Measurements from ENCODE around the gene GNAS. TPM values are rescaled to one million over a fixed set of nuclear protein-coding genes. Genes with fewer than 3 reads are reported as not detected.
A peak's percentile ranks its signal among the peaks of the same experiment; 100 is the strongest.

Gene GNAS
- total RNA-seq, 1 donor from 2014 or later: 598 TPM

DNA sequence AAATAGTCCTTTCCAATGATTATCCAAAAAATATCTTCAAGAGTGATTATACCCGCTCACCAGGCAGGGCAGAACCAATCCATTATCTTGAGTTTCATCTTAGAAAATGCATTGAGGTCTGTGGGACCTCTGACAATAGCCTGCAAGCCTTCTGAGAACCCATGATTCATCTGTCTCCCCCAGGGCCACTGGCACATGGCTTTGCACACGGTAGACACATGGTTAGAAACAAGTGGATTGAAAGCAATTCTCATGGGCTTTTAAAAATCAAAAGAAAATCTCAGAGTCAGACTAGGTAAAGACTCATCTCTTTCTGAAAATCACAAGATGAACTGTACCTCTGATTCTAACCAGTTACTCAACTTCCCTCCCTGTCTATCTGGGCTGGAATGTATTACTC is 17.3 kb upstream of the GNAS start:
- Mint-ChIP-seq H3K9me3 (peaks cover 6% of the 10 kb centered on the region), H3K36me3 (ENCODE audit: low read depth) (peaks cover 5% of the 10 kb centered on the region), H3K27me3 (ENCODE audit: low read depth) (peaks cover 40% of the 10 kb centered on the region), H3K4me3 (ENCODE audit: low read depth) (no peak overlapping the region), H3K27ac (no peak overlapping the region), H3K4me1 (ENCODE audit: low read depth) (peaks cover 33% of the 10 kb centered on the region)
- intact Hi-C loops (cut with micrococcal nuclease): no loop called here
- DNase-seq (ENCODE audit: low spot score): no peak

DNA sequence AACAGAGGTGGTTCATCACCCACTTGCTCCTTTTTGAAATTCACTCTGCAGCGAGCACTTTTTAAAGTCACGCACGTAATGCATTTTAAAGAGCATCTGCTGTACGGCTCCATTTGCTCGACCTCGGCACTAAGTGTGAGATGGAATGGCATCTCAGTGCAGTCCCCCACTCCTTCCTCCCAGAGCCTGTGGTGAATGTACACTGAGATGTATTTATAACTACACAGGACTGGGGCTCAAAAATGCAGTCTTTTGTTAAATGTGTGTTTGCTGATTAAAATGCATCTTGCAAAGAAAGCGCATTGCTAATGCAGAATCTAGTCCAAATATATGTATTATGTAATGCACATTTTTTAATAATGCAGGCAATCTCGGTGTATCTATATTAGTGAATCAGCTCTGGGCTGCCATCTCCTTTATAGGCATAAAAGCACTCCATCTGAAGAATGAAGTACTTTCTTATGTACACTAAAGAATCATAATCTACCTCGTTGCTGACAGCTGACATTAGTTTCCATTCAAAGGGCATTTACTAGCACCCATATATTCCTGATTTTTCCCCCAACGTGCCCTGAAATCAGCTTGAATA is 15.8 kb upstream of the GNAS start:
- Mint-ChIP-seq H3K36me3 (ENCODE audit: low read depth) (no peaks in the 10 kb centered on the region), H3K4me1 (ENCODE audit: low read depth) (peaks cover 31% of the 10 kb centered on the region), H3K27ac (no peak overlapping the region), H3K4me3 (ENCODE audit: low read depth) (no peak overlapping the region), H3K27me3 (ENCODE audit: low read depth) (peaks cover 54% of the 10 kb centered on the region), H3K9me3 (no peaks in the 10 kb centered on the region)
- intact Hi-C loops (cut with micrococcal nuclease): no loop called here
- no peak for DNase-seq (ENCODE audit: low spot score)

DNA sequence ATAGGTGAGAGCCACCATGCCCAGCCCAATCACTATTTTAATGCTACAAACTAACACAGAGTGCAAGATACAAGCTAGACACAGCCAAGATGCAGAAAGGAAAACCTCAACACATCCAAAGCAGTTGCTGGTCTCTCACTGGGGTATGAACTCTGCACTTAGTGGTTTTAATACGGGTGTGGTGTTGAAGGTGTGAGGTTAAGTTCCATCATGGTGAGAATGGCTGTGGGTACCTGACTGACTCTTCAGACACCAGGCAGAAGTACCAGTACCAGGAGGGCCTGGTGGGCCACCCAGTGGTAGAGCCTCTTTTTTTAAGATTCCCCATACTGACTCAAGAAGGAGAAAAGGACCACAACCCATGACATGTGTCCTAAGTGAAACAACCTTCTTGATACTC is 14.8 kb upstream of the GNAS start:
- Mint-ChIP-seq H3K4me3 (ENCODE audit: low read depth) (no peak overlapping the region), H3K36me3 (ENCODE audit: low read depth) (no peaks in the 10 kb centered on the region), H3K4me1 (ENCODE audit: low read depth) (peaks cover 26% of the 10 kb centered on the region), H3K9me3 (no peaks in the 10 kb centered on the region), H3K27me3 (ENCODE audit: low read depth) (peaks cover 61% of the 10 kb centered on the region), H3K27ac (no peak overlapping the region)
- DNase-seq (ENCODE audit: low spot score): no peak
- intact Hi-C loops (cut with micrococcal nuclease): no loop called here

DNA sequence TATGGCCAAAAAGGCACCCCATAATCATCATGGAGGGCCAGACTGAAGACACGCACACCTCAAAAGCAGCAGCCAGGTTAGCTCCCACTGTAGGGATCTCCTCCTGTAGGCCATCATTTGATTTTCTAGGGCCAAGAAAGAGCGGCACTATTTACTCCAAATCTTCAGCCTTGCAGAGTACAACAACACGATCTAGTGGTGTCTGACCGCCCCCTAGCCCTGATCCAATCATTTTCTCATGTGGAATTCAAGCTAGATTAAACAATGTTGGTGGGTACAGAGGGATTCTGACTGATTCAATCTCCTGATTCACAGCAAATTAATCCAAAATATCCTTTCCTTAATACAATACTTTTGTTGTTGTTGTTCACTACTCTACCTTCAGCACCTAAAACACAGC is 14.3 kb upstream of the GNAS start:
- DNase-seq (ENCODE audit: low spot score): no peak
- H3K9me3 Mint-ChIP-seq: no peaks in the 10 kb centered on the region
- peaks cover 23% of the 10 kb centered on the region for H3K4me1 Mint-ChIP-seq (ENCODE audit: low read depth)
- H3K4me3 Mint-ChIP-seq (ENCODE audit: low read depth): no peak overlapping the region
- H3K36me3 Mint-ChIP-seq (ENCODE audit: low read depth): no peaks in the 10 kb centered on the region
- intact Hi-C loops (cut with micrococcal nuclease): no loop called here
- no peak overlapping the region for H3K27ac Mint-ChIP-seq
- peaks cover 63% of the 10 kb centered on the region for H3K27me3 Mint-ChIP-seq (ENCODE audit: low read depth)

DNA sequence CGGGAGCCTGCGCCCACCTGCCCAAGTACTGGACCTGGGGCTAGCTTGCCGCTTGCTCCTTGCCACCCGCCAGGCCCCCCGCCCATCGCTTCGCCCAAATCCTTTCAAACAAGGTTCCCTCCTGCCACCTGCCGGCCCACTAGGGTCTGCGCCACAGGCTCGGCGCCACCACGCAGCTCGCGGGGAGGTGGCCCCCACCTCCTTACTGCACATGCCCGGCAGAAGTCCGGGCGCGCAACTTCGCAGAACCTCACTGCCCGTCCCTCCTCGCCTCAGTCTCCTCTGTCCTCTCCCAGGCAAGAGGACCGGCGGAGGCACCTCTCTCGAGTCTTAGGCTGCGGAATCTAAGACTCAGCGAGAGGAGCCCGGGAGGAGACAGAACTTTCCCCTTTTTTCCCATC is 13.0 kb upstream of the GNAS start:
- no peak for DNase-seq (ENCODE audit: low spot score)
- intact Hi-C loops (cut with micrococcal nuclease): no loop called here
- peaks cover 67% of the 10 kb centered on the region for H3K27me3 Mint-ChIP-seq (ENCODE audit: low read depth)

DNA sequence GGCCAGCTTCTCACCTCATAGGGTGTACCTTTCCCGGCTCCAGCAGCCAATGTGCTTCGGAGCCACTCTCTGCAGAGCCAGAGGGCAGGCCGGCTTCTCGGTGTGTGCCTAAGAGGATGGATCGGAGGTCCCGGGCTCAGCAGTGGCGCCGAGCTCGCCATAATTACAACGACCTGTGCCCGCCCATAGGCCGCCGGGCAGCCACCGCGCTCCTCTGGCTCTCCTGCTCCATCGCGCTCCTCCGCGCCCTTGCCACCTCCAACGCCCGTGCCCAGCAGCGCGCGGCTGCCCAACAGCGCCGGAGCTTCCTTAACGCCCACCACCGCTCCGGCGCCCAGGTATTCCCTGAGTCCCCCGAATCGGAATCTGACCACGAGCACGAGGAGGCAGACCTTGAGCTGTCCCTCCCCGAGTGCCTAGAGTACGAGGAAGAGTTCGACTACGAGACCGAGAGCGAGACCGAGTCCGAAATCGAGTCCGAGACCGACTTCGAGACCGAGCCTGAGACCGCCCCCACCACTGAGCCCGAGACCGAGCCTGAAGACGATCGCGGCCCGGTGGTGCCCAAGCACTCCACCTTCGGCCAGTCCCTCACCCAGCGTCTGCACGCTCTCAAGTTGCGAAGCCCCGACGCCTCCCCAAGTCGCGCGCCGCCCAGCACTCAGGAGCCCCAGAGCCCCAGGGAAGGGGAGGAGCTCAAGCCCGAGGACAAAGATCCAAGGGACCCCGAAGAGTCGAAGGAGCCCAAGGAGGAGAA is 12.3 kb upstream of the GNAS start:
- Mint-ChIP-seq H3K36me3 (ENCODE audit: low read depth) (no peaks in the 10 kb centered on the region), H3K27ac (no peak overlapping the region), H3K4me3 (ENCODE audit: low read depth) (peak overlapping the region; percentile 38), H3K9me3 (no peaks in the 10 kb centered on the region), H3K27me3 (ENCODE audit: low read depth) (peaks cover 72% of the 10 kb centered on the region), H3K4me1 (ENCODE audit: low read depth) (peaks cover 22% of the 10 kb centered on the region)
- DNase-seq (ENCODE audit: low spot score): no peak
- intact Hi-C loops (cut with micrococcal nuclease): no loop called here

More for the DNA sequence above, 13.0 kb upstream of the GNAS start:
- H3K4me3 Mint-ChIP-seq (ENCODE audit: low read depth): no peak overlapping the region
- H3K36me3 Mint-ChIP-seq (ENCODE audit: low read depth): no peaks in the 10 kb centered on the region
- H3K9me3 Mint-ChIP-seq: no peaks in the 10 kb centered on the region
- H3K4me1 Mint-ChIP-seq (ENCODE audit: low read depth): peaks cover 23% of the 10 kb centered on the region
- no peak overlapping the region for H3K27ac Mint-ChIP-seq

DNA sequence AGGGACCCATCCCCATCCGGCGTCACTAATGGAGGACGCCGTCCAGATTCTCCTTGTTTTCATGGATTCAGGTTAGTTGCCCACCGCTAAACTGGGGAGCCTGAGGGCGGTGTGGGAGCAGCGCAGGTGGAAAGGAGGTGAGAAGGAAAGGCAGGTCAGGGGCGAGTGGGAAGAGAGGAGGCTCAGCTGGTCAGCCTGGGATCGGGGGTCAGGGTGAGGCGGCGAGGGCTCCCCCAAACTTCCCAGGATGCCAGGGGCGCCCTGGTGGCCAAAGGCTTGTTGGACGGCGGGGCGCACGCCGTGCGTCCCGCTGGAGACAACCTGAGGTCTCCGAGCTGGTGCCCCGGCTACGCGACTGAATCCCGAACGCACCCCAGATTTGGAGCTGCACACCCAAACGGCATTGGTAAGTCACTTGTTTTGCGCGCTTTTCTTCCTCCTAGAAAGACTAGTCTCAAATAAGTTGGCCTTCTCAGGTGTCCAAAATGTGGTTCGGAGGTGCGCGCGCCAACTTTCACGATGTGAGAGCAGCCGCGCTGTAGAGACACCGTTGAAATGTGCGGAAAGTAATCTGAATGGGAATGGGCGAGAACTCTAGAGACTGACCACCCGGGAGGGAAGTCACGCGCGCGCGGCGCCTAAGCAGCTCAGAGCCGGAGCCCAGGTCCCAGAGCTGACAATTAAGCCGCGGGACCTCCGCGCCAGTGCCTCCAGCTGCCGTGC is 11.5 kb upstream of the GNAS start:
- H3K27me3 Mint-ChIP-seq (ENCODE audit: low read depth): peaks cover 75% of the 10 kb centered on the region
- H3K36me3 Mint-ChIP-seq (ENCODE audit: low read depth): no peaks in the 10 kb centered on the region
- H3K4me1 Mint-ChIP-seq (ENCODE audit: low read depth): peaks cover 18% of the 10 kb centered on the region
- H3K4me3 Mint-ChIP-seq (ENCODE audit: low read depth): no peak overlapping the region
- intact Hi-C loops (cut with micrococcal nuclease): no loop called here
- no peak overlapping the region for H3K27ac Mint-ChIP-seq
- H3K9me3 Mint-ChIP-seq: no peaks in the 10 kb centered on the region
- DNase-seq (ENCODE audit: low spot score): no peak

DNA sequence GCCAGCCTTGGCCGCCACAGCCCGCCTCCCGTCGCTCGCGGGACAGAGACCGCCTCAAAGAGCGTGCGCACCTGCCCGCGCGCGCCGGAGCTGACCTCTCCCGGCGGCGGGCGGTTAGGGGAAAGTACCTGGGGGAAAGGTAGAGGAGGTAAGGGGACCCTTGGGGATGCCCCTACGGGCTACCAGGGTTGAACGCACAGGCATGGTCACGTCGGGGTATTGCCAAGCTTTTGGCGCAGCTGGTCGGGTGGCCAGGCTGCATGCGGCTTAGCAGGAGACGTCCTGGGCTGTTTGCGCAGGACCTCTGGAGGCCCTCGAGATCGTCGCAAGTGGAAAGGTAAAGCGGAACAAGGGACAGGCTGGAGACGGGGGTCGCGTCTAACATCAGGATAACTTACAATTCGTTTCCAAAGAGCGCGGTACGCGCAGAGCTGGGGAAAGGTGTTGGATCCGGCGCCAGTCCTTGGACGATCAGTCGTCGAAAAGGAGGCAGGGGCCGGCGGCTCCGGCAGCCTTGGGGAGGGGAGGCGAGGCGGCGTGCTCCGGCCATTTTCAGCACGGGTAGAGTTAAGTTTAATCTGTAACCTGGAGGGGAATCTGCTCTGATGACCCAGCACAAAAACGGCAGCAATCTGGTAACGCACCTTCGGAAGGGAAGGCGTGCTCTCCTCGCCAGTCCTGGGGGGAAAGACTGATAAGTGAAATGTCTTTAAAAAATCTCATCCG is 10.8 kb upstream of the GNAS start:
- peaks cover 71% of the 10 kb centered on the region for H3K27me3 Mint-ChIP-seq (ENCODE audit: low read depth)
- peaks cover 14% of the 10 kb centered on the region for H3K4me1 Mint-ChIP-seq (ENCODE audit: low read depth)
- H3K9me3 Mint-ChIP-seq: no peaks in the 10 kb centered on the region
- H3K4me3 Mint-ChIP-seq (ENCODE audit: low read depth): no peak overlapping the region
- no peak for DNase-seq (ENCODE audit: low spot score)
- no peaks in the 10 kb centered on the region for H3K36me3 Mint-ChIP-seq (ENCODE audit: low read depth)
- no peak overlapping the region for H3K27ac Mint-ChIP-seq
- intact Hi-C loops (cut with micrococcal nuclease): no loop called here

DNA sequence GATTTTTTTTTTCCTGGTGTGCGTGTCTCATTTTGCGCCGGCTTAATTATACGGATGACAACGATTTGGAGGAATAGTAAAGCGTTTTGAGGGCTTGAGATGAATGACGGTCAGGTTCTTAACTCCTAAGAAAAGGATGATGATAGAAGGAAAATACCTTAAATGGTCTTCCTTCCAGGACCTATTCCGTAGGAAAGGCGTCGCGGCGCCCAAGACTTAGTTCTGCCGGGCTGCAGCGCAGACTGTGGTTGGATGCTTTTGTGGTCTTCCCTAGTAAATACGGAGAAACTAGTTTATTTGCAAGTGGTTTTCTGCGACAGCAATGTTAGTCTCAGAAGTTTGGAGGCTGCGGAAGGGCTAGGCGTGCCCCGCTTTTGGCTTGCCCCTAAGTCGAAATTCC is 10.2 kb upstream of the GNAS start:
- Mint-ChIP-seq H3K4me1 (ENCODE audit: low read depth) (peaks cover 16% of the 10 kb centered on the region), H3K27me3 (ENCODE audit: low read depth) (peaks cover 75% of the 10 kb centered on the region), H3K4me3 (ENCODE audit: low read depth) (no peak overlapping the region), H3K27ac (no peak overlapping the region), H3K36me3 (ENCODE audit: low read depth) (no peaks in the 10 kb centered on the region), H3K9me3 (no peaks in the 10 kb centered on the region)
- DNase-seq (ENCODE audit: low spot score): no peak
- intact Hi-C loops (cut with micrococcal nuclease): no loop called here

DNA sequence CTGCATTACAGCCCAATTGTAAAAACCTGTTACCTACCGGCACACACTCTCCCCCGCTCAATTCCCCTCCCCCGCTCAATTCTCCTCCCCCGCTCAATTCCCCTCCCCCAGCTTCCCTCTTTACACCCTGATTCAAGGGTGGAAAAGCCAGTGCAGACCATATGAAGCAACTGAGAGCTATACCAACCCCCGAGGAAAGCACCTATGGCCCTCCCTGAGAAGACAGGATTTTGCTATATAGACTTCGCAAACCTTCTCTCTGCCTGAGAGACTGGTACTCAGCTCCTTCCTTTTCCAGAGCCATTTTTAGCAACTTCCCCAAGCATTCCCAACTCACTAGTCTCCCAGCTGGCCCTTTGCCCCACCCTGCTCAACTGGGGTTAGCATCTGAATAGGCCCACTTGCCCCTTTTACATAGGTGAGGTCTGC is 9.4 kb upstream of the GNAS start:
- H3K4me3 Mint-ChIP-seq (ENCODE audit: low read depth): no peak overlapping the region
- peaks cover 77% of the 10 kb centered on the region for H3K27me3 Mint-ChIP-seq (ENCODE audit: low read depth)
- intact Hi-C loops (cut with micrococcal nuclease): no loop called here
- H3K36me3 Mint-ChIP-seq (ENCODE audit: low read depth): no peaks in the 10 kb centered on the region
- peaks cover 17% of the 10 kb centered on the region for H3K4me1 Mint-ChIP-seq (ENCODE audit: low read depth)
- H3K27ac Mint-ChIP-seq: no peak overlapping the region
- no peak for DNase-seq (ENCODE audit: low spot score)
- no peaks in the 10 kb centered on the region for H3K9me3 Mint-ChIP-seq

DNA sequence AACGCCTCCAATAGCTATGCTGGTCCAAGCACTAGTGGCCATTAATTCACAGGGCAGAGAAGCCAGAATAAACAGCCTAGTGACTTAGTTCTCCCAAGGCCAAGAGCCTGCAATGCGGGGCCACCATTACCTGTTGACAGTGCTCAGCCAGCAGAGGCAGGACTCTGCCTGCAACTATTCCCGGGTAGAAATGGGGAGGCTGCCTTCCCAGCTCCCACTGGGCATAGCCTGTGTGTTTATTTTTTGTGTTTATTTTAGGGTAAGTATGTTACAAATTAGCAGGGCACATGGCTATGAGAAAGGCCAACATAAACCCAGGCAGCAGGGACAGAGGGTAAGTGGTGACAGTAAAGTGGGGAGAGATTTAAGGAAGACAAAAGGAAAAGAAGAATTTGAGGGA is 6.8 kb upstream of the GNAS start:
- Mint-ChIP-seq H3K9me3 (no peaks in the 10 kb centered on the region), H3K4me1 (ENCODE audit: low read depth) (peaks cover 27% of the 10 kb centered on the region), H3K36me3 (ENCODE audit: low read depth) (no peaks in the 10 kb centered on the region), H3K27ac (no peak overlapping the region), H3K27me3 (ENCODE audit: low read depth) (peaks cover 74% of the 10 kb centered on the region), H3K4me3 (ENCODE audit: low read depth) (no peak overlapping the region)
- intact Hi-C loops (cut with micrococcal nuclease): loop anchor here (5.0 kb wide), 1 partner anchor 363 kb away; no protein-coding TSS in a partner anchor
- DNase-seq (ENCODE audit: low spot score): no peak

DNA sequence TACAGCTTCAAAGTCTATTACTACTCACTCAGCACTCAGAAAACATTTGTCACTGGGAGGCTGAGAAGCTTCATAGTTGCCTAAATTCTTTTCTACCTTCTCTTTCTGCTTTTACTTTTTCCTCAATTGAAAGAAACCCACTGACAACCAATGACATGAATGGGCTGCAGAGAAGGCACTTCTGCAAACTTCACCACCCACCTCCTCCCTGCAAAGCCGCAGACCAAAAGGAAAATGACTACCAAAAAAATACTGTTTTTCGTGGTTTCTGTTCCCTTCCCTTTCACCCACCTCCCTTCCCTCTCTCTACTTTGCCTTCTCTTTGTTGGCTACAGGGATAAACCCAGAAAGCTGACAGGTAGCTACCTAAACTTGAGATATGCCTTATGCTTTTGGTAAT is 5.1 kb upstream of the GNAS start:
- intact Hi-C loops (cut with micrococcal nuclease): loop anchor here (5.0 kb wide), 1 partner anchor 365 kb away; no protein-coding TSS in a partner anchor
- H3K36me3 Mint-ChIP-seq (ENCODE audit: low read depth): no peaks in the 10 kb centered on the region
- peaks cover 61% of the 10 kb centered on the region for H3K27me3 Mint-ChIP-seq (ENCODE audit: low read depth)
- no peak overlapping the region for H3K27ac Mint-ChIP-seq
- peaks cover 29% of the 10 kb centered on the region for H3K4me1 Mint-ChIP-seq (ENCODE audit: low read depth)
- no peak for DNase-seq (ENCODE audit: low spot score)
- no peaks in the 10 kb centered on the region for H3K9me3 Mint-ChIP-seq
- H3K4me3 Mint-ChIP-seq (ENCODE audit: low read depth): no peak overlapping the region

Measured in activated T-helper 2 cell treated with anti-CD3 and anti-CD28 coated beads, Interferon-gamma antibody, Interleukin-2, Interleukin-4, amounts not matched to agents 10 μg/mL and 5 μg/mL and 100 μg/mL, durations not matched to agents 14 hours and 24 hours and 36 hours (primary cell).